Activated CD4-positive, CD25-positive, alpha-beta regulatory T cell treated with anti-CD3 and anti-CD28 coated beads, Interleukin-2, amount 50 U/mL, for 16 hours (primary cell): ENCODE data around the gene ZNRF1.
"Not testable (repeated sequence)": the region's sequence is repeated elsewhere in the genome, so short reads cannot be mapped to it uniquely, and the experiment has no call there.

Experiments
- DNase-seq: peaks from one replicate; pipeline ENCODE4 v3.0.0-alpha.2; 2020; ENCODE audit warnings: low read depth, low spot score

The ZNRF1 gene

GRCh38 chr16:74998481-74999218 is at the start of gene ZNRF1:
Gene ZNRF1, plus strand, starts transcription at chr16:74999024. Its CDS starts 648 bp downstream, at chr16:74999672.
- peak; percentile 63 for DNase-seq

- no peak for DNase-seq
Measured at GRCh38 chr16:74949309-74949708, 49.5 kb upstream of the ZNRF1 start.

- DNase-seq, result no peak
Measured at GRCh38 chr16:74950511-74950910, 48.3 kb upstream of the ZNRF1 start.

GRCh38 chr16:74951206-74951605 is 47.6 kb upstream of the ZNRF1 start:
- DNase-seq, result no peak

GRCh38 chr16:74951681-74952080 is 47.1 kb upstream of the ZNRF1 start:
- DNase-seq, result no peak

GRCh38 chr16:74954763-74955162 is 44.1 kb upstream of the ZNRF1 start:
- DNase-seq, result no peak

GRCh38 chr16:74973304-74973703 is 25.5 kb upstream of the ZNRF1 start:
- no peak for DNase-seq

GRCh38 chr16:74975591-74975990 is 23.2 kb upstream of the ZNRF1 start:
- DNase-seq, result no peak

- DNase-seq, result no peak
Measured at GRCh38 chr16:74982256-74982655, 16.6 kb upstream of the ZNRF1 start.

- no peak for DNase-seq
Measured at GRCh38 chr16:74984194-74984528, 14.7 kb upstream of the ZNRF1 start.

GRCh38 chr16:74984529-74985296 is 14.1 kb upstream of the ZNRF1 start, which contains the start of gene WDR59:
Gene WDR59, minus strand, starts transcription at chr16:74985123. Its CDS starts 106 bp downstream, at chr16:74985017.
- peak; percentile 96 for DNase-seq

GRCh38 chr16:74987027-74987681 is 11.7 kb upstream of the ZNRF1 start:
- no peak for DNase-seq

GRCh38 chr16:74989864-74990263 is 9.0 kb upstream of the ZNRF1 start:
- not testable (repeated sequence) for DNase-seq

GRCh38 chr16:74990832-74991231 is 8.0 kb upstream of the ZNRF1 start:
- DNase-seq, result no peak

- no peak for DNase-seq
Measured at GRCh38 chr16:74991268-74991592, 7.6 kb upstream of the ZNRF1 start.

- DNase-seq, result no peak
Measured at GRCh38 chr16:74991593-74992403, 7.0 kb upstream of the ZNRF1 start.

- DNase-seq, result no peak
Measured at GRCh38 chr16:74995986-74996385, 2.8 kb upstream of the ZNRF1 start.

- no peak for DNase-seq
Measured at GRCh38 chr16:74997042-74997491, 1.8 kb upstream of the ZNRF1 start.

GRCh38 chr16:74999219-74999608 is 390 bp downstream of the ZNRF1 start:
- no peak for DNase-seq

GRCh38 chr16:74999609-75000480 is 1.0 kb downstream of the ZNRF1 start:
- peak; percentile 31 for DNase-seq
